Keratinocyte (primary cell): ENCODE data around the gene INPP5A. TPM values are rescaled to one million over a fixed set of nuclear protein-coding genes. Genes with fewer than 3 reads are reported as not detected.

ENCODE experiments used
- DNase-seq: peaks from one replicate; pipeline ENCODE4 v3.0.0-alpha.2; 2011; ENCODE audit warnings: low read depth, missing footprints, low spot score
- FAIRE-seq: peaks from 2 replicates; lab custom pipeline; 2011; peaks lifted over from hg19 to GRCh38; lab: Jason Lieb, UNC
- H2AFZ ChIP-seq: 2 replicates; pipeline ENCODE4 v1.6.0; 2012; ENCODE audit warnings: low read length, control low read depth, inconsistent platforms; ENCODE audit not compliant: control insufficient read depth
- H3K27ac ChIP-seq: 2 replicates; pipeline ENCODE4 v1.5.1; 2011; ENCODE audit warnings: low read length; ENCODE audit not compliant: control insufficient read depth, insufficient read depth
- H3K27me3 ChIP-seq: 3 replicates; pipeline ENCODE4 v1.6.0; 2011; ENCODE audit warnings: low read length; ENCODE audit not compliant: control insufficient read depth, insufficient read depth; ENCODE audit errors: extremely low read depth
- H3K36me3 ChIP-seq, 2 experiments: 2 replicates in 1 of 2; 3 replicates in 1 of 2; pipeline ENCODE4 v1.5.1; 2011; ENCODE audit warnings: low read length in 2 of 2, mild to moderate bottlenecking in 1 of 2; ENCODE audit not compliant: control insufficient read depth in 2 of 2, insufficient read depth in 2 of 2; ENCODE audit errors: extremely low read depth in 1 of 2
- H3K4me1 ChIP-seq: 3 replicates; pipeline ENCODE4 v1.5.1; 2011; ENCODE audit warnings: low read length; ENCODE audit not compliant: control insufficient read depth, insufficient read depth; ENCODE audit errors: extremely low read depth
- H3K4me2 ChIP-seq: 3 replicates; pipeline ENCODE4 v1.6.0; 2011; ENCODE audit warnings: low read depth, low read length; ENCODE audit not compliant: control insufficient read depth, insufficient read depth; ENCODE audit errors: extremely low read depth
- H3K4me3 ChIP-seq, 3 experiments: fragments of 200-600 bp in 1 of 3; sonication (generic) in 1 of 3; 2 replicates in 2 of 3; 3 replicates in 1 of 3; pipeline ENCODE4 v1.5.1; 2011 to 2016; ENCODE audit warnings: low read length in 3 of 3, mild to moderate bottlenecking in 3 of 3, control low read depth in 2 of 3, inconsistent platforms in 1 of 3, low read depth in 1 of 3, mixed read lengths in 1 of 3, mixed run types in 1 of 3, moderate library complexity in 1 of 3; ENCODE audit not compliant: control insufficient read depth in 2 of 3, insufficient read depth in 2 of 3; ENCODE audit errors: extremely low read depth in 1 of 3
- H3K79me2 ChIP-seq: 2 replicates; pipeline ENCODE4 v1.6.0; 2012; ENCODE audit warnings: low read length; ENCODE audit not compliant: control insufficient read depth, insufficient read depth
- H3K9ac ChIP-seq: 3 replicates; pipeline ENCODE4 v1.6.0; 2011; ENCODE audit warnings: low read length; ENCODE audit not compliant: control insufficient read depth, insufficient read depth; ENCODE audit errors: extremely low read depth
- H3K9me1 ChIP-seq: 3 replicates; pipeline ENCODE4 v1.6.0; 2011; ENCODE audit warnings: low read length; ENCODE audit not compliant: control insufficient read depth, insufficient read depth; ENCODE audit errors: extremely low read depth
- H3K9me3 ChIP-seq: 2 replicates; pipeline ENCODE4 v1.5.1; 2012; ENCODE audit warnings: low read depth, low read length; ENCODE audit not compliant: control insufficient read depth
- H4K20me1 ChIP-seq: 3 replicates; pipeline ENCODE4 v1.6.0; 2011; ENCODE audit warnings: low read length; ENCODE audit not compliant: control insufficient read depth, insufficient read depth; ENCODE audit errors: extremely low read depth
- EZH2 ChIP-seq: IDR thresholded peaks from one replicate; pipeline ENCODE4 v1.6.1; 2012; ENCODE audit warnings: inconsistent platforms, mild to moderate bottlenecking, low read length, moderate library complexity
- dilution Hi-C: fragments of 300-500 bp; cut with MboI; formaldehyde crosslinking; loops from one replicate; pipeline ENCODE4 v1.7.0; 2020; ENCODE audit warnings: low sequenced_read_pairs; ENCODE audit not compliant: extremely low pct_ligation_motif_present
- polyA plus RNA-seq, 5 experiments: library from polyadenylated mRNA; depleted of rRNA in 3 of 5; stranded (reverse) in 3 of 5; stranded (forward) in 1 of 5; unstranded in 1 of 5; fragments of >200 nt; gene quantifications; 1 replicate in 1 of 5; 2 replicates in 3 of 5; 3 replicates in 1 of 5; pipeline versions ENCODE4 v1.2.1 to v1.2.3, GENCODE V29; 2011 to 2012; ENCODE audit warnings: missing spikeins in 2 of 5, low read depth in 1 of 5, low replicate concordance in 1 of 5
- TF ChIP-seq, protein P1 (sequence below), 3 experiments: IDR thresholded peaks in 1 of 3; conservative IDR thresholded peaks in 1 of 3; optimal IDR thresholded peaks in 1 of 3; 2 replicates in 2 of 3; 3 replicates in 1 of 3; pipeline versions ENCODE3 to v1.5.1; 2011; ENCODE audit warnings: low read length in 3 of 3, mild to moderate bottlenecking in 3 of 3, moderate library complexity in 2 of 3, control low read depth in 1 of 3, inconsistent platforms in 1 of 3; ENCODE audit not compliant: insufficient read depth in 2 of 3; ENCODE audit errors: extremely low read depth in 1 of 3

Gene INPP5A
- polyA plus RNA-seq, 1 donor (not counting 4 experiments of a cell fraction or from before 2014, with no cell fraction given) = 11.2 TPM

DNA sequence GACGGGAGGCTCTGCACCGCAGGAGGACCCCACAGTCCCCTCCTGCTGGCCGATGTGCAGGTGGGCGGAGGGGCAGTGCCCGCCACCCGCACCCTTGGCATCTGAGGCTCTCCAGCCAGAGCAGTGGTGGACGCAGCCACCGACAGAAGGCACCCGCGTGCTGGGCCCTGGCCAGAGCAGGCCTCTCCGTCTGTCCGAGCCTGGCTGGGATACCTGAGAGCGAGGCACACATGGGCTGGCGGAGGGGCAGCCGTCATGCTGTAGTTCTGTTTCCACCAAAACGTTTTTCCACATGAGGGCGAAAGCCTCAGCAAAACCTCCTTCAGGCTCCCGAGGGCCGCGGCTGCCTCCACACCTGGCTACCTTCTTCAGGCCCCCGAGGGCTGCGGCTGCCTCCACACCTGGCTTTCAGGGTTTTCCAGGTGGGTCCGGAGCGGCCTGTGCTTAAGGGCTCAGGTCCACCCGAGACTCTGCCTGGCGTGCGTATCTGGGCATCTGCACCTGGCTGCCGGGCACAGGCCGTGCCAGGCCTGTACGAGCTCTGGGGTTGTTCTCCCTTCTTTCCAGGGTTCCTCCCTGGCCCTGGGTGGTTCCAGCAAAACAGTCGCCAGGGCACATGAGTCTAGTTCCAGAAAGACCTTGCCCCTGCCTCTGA is 115.5 kb downstream of the INPP5A start:
- Histone ChIP-seq H3K27ac (no peak overlapping the region), H3K79me2 (no peaks in the 10 kb centered on the region), H3K9me1 (no peaks in the 10 kb centered on the region), H3K4me2 (no peak overlapping the region), H2AFZ (no peak overlapping the region), H3K4me3 (no peak overlapping the region), H3K27me3 (no peaks in the 10 kb centered on the region), H3K36me3 (no peaks in the 10 kb centered on the region), H3K9ac (no peak overlapping the region), H3K9me3 (no peaks in the 10 kb centered on the region), H3K4me1 (no peaks in the 10 kb centered on the region), H4K20me1 (no peaks in the 10 kb centered on the region)
- dilution Hi-C loops = no loop called here
- TF ChIP-seq, protein P1, sequence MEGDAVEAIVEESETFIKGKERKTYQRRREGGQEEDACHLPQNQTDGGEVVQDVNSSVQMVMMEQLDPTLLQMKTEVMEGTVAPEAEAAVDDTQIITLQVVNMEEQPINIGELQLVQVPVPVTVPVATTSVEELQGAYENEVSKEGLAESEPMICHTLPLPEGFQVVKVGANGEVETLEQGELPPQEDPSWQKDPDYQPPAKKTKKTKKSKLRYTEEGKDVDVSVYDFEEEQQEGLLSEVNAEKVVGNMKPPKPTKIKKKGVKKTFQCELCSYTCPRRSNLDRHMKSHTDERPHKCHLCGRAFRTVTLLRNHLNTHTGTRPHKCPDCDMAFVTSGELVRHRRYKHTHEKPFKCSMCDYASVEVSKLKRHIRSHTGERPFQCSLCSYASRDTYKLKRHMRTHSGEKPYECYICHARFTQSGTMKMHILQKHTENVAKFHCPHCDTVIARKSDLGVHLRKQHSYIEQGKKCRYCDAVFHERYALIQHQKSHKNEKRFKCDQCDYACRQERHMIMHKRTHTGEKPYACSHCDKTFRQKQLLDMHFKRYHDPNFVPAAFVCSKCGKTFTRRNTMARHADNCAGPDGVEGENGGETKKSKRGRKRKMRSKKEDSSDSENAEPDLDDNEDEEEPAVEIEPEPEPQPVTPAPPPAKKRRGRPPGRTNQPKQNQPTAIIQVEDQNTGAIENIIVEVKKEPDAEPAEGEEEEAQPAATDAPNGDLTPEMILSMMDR (optimal IDR thresholded peaks at IDR 0.05 in 1 of 3, IDR thresholded peaks at IDR 0.05 in 1 of 3, conservative IDR thresholded peaks at IDR 0.05 in 1 of 3; ENCODE audit: extremely low read depth in 1 of 3, insufficient read depth in 2 of 3, low read length in 3 of 3) = no peak
- no peak for TF ChIP-seq EZH2
- FAIRE-seq (no peak), DNase-seq (no peak)

DNA sequence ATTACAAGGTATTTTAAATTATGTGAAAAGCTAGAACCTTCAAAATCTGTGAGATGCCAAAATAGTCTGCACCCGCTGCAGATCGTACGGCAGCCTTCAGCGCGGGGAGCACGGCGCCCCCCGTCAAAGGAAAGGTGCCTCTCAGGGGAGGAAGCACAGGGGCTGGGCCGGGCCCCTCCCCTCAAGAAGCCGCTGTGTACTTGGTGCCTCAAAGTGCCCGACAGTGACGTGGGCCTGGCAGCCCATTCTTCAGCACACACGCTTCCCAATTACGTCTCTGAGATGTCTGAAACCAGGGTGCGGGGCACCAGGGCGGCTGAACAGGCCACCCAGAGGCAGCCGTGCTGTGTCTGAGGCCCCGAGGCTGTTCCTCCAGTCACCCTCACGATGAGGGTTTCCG is 116.1 kb downstream of the INPP5A start:
- TF ChIP-seq, protein P1 (optimal IDR thresholded peaks at IDR 0.05 in 1 of 3, IDR thresholded peaks at IDR 0.05 in 1 of 3, conservative IDR thresholded peaks at IDR 0.05 in 1 of 3; ENCODE audit: extremely low read depth in 1 of 3, insufficient read depth in 2 of 3, low read length in 3 of 3) = no peak
- no peak for TF ChIP-seq EZH2
- Histone ChIP-seq H3K9me3 (no peaks in the 10 kb centered on the region), H2AFZ (no peak overlapping the region), H3K4me1 (no peaks in the 10 kb centered on the region), H3K36me3 (no peaks in the 10 kb centered on the region), H3K4me3 (no peak overlapping the region), H3K4me2 (no peak overlapping the region), H3K27me3 (no peaks in the 10 kb centered on the region), H3K9ac (no peak overlapping the region), H4K20me1 (no peaks in the 10 kb centered on the region), H3K27ac (no peak overlapping the region), H3K9me1 (no peaks in the 10 kb centered on the region), H3K79me2 (no peaks in the 10 kb centered on the region)
- FAIRE-seq (no peak), DNase-seq (no peak)
- dilution Hi-C loops = no loop called here
